A549 treated with dexamethasone at 1 μM for 4 hours (cell line): ENCODE results near the gene ELMO1. TPM values are rescaled to one million over a fixed set of nuclear protein-coding genes. Genes with fewer than 3 reads are reported as not detected.

Source experiments
- total RNA-seq: library from RNA; stranded (reverse); fragments of 200-300 nt; extraction: Qiagen RNA extraction; gene quantifications from 5 replicates; pipeline ENCODE4 v1.2.3, GENCODE V29; 2022

Gene ELMO1
- total RNA-seq: 3.1 to 4.0 TPM (median 3.6 TPM) in 5 replicates

GRCh38 chr7:37448636-37449361, at the start of gene ELMO1:
Gene ELMO1 (minus strand): TSS chr7:37448864. CDS start chr7:37342690, 106,174 bp downstream.

Other genes with a start within 250 kb of the ELMO1 start
- gene GPR141, start 234.9 kb upstream of the ELMO1 start, total RNA-seq: not detected in 5 replicates